GM12878 (cell line): Measurements from ENCODE around the gene CASP3.

Experiments used
- EZH2 ChIP-seq: IDR thresholded peaks from 2 replicates; pipeline ENCODE4 v1.6.1; 2012; ENCODE audit warnings: low read depth, mild to moderate bottlenecking, control low read depth, inconsistent platforms, low read length, borderline replicate concordance; ENCODE audit not compliant: control insufficient read depth
- MYC ChIP-seq: IDR thresholded peaks from 2 replicates; pipeline ENCODE4 v1.6.1; 2011; ENCODE audit warnings: mild to moderate bottlenecking, low read length, moderate library complexity, inconsistent platforms; ENCODE audit not compliant: insufficient read depth, insufficient replicate concordance, insufficient read length, severe bottlenecking
- NR2C1 ChIP-seq: fragments of 450-650 bp; IDR thresholded peaks from 2 replicates; pipeline ENCODE4 v1.6.1; 2017; ENCODE audit warnings: antibody characterized with exemption, mild to moderate bottlenecking, moderate library complexity
- PML ChIP-seq: IDR thresholded peaks from 2 replicates; pipeline ENCODE4 v1.6.1; 2012; ENCODE audit warnings: low read length, inconsistent platforms
- POLR2A ChIP-seq: IDR thresholded peaks from 2 replicates; pipeline ENCODE4 v1.6.1; 2011; ENCODE audit warnings: low read depth, mild to moderate bottlenecking, low read length
- STAT3 ChIP-seq: IDR thresholded peaks from 2 replicates; pipeline ENCODE4 v1.6.1; 2011; ENCODE audit warnings: low read depth, low read length, improper control_type of control experiment
- TAF1 ChIP-seq: IDR thresholded peaks from 2 replicates; pipeline ENCODE4 v1.6.1; 2011; ENCODE audit warnings: mild to moderate bottlenecking, low read depth, low read length, borderline replicate concordance
- TF ChIP-seq, protein P1 (sequence below), 3 experiments: IDR thresholded peaks in 2 of 3; conservative IDR thresholded peaks in 1 of 3; 2 replicates each; pipeline ENCODE4 v1.5.1; 2011; ENCODE audit warnings: low read depth in 3 of 3, low read length in 3 of 3, mild to moderate bottlenecking in 3 of 3, control low read depth in 2 of 3, moderate library complexity in 2 of 3, inconsistent platforms in 1 of 3, mixed read lengths in 1 of 3; ENCODE audit not compliant: control insufficient read depth in 2 of 3, insufficient read depth in 1 of 3; ENCODE audit errors: extremely low read depth in 1 of 3

DNA sequence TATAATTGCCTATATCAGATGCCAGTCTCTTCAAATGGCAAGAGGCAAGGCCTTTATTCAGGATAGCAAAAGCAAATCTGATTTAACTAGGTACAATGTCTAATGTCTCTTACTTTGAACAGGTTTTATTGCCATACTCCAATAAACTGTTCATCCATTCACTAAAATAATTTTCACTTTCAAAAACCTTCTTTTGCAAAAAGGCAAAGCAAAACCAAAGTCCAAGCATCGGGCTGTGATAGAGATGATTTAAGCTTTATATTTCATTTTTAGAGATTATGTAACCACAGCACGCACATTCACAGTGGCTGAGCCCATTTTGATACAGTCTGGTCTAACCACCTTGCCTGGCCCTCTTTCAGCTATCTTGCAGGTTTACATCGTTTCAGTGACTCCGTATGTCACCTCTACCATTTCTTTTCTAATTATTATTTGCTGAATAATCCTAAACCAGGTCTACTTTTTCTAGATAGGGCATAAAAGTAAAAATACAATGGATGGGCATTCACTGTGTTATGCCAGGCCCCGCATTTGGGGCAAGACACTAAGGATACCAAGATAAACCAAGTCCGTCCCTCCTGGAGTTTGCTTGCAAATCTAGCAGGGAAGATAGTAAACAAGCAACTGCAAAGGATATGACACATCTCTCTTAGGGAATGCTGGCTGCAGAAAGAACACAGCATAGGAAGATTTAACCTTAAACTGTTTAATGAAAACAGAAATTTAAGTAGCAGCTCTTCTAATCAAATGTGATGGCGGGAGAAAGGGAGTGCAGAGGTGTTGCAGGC lies 1.8 kb downstream of the CASP3 start:
- TF ChIP-seq, protein P1, sequence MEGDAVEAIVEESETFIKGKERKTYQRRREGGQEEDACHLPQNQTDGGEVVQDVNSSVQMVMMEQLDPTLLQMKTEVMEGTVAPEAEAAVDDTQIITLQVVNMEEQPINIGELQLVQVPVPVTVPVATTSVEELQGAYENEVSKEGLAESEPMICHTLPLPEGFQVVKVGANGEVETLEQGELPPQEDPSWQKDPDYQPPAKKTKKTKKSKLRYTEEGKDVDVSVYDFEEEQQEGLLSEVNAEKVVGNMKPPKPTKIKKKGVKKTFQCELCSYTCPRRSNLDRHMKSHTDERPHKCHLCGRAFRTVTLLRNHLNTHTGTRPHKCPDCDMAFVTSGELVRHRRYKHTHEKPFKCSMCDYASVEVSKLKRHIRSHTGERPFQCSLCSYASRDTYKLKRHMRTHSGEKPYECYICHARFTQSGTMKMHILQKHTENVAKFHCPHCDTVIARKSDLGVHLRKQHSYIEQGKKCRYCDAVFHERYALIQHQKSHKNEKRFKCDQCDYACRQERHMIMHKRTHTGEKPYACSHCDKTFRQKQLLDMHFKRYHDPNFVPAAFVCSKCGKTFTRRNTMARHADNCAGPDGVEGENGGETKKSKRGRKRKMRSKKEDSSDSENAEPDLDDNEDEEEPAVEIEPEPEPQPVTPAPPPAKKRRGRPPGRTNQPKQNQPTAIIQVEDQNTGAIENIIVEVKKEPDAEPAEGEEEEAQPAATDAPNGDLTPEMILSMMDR (IDR thresholded peaks at IDR 0.05 in 2 of 3, conservative IDR thresholded peaks at IDR 0.05 in 1 of 3; ENCODE audit: control insufficient read depth in 2 of 3, extremely low read depth in 1 of 3, insufficient read depth in 1 of 3, low read depth in 3 of 3, low read length in 3 of 3), result no peak
- TF ChIP-seq NR2C1 (no peak), TAF1 (no peak), POLR2A (no peak), PML (no peak), MYC (no peak), STAT3 (no peak), EZH2 (no peak)
